ENCODE measurements around the gene DGKB. TPM values are rescaled to one million over a fixed set of nuclear protein-coding genes. Genes with fewer than 3 reads are reported as not detected.
A peak's percentile ranks its signal among the peaks of the same experiment; 100 is the strongest.

The DGKB gene
- total RNA-seq (1 to 10 TPM in 1 of 7 donors, under 1 TPM in 4, not detected in 2; under 0.01 to 1.3 (median 0.28) TPM), polyA plus RNA-seq (under 1 TPM; 0.18 to 0.77 TPM)
- long read RNA-seq, donor 1, result 0 reads
- long read RNA-seq, donor 2, result 0 reads
- long read RNA-seq, donor 3, result 0 reads

- H3K27ac ChIP-seq, result no peak within 1 kb of the TSS
- intact Hi-C loops (cut with DNase I), result no loop called here
- peak within 1 kb of the TSS; percentile 35 for H3K4me3 ChIP-seq
- WGBS, 3 donors, result 0 to 1% (median 1%) methylated on average over 16 of the region's 16 CpGs
- H3K27me3 ChIP-seq, result no peaks in the 10 kb centered on the region
- TF ChIP-seq EP300 (IDR thresholded peaks at IDR 0.05) (no peak), POLR2A (IDR thresholded peaks at IDR 0.05) (no peak)
- TF ChIP-seq, protein P1, sequence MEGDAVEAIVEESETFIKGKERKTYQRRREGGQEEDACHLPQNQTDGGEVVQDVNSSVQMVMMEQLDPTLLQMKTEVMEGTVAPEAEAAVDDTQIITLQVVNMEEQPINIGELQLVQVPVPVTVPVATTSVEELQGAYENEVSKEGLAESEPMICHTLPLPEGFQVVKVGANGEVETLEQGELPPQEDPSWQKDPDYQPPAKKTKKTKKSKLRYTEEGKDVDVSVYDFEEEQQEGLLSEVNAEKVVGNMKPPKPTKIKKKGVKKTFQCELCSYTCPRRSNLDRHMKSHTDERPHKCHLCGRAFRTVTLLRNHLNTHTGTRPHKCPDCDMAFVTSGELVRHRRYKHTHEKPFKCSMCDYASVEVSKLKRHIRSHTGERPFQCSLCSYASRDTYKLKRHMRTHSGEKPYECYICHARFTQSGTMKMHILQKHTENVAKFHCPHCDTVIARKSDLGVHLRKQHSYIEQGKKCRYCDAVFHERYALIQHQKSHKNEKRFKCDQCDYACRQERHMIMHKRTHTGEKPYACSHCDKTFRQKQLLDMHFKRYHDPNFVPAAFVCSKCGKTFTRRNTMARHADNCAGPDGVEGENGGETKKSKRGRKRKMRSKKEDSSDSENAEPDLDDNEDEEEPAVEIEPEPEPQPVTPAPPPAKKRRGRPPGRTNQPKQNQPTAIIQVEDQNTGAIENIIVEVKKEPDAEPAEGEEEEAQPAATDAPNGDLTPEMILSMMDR (IDR thresholded peaks at IDR 0.05), result no peak
- DNase-seq, result peak in 1 of 5 donors; percentile 15
- no peaks in the 10 kb centered on the region for H3K4me1 ChIP-seq (ENCODE audit: insufficient read depth)
- no peaks in the 10 kb centered on the region for H3K9me3 ChIP-seq
- H3K36me3 ChIP-seq, result no peaks in the 10 kb centered on the region
Measured at GRCh38 chr7:14902589-14903067, at the start of gene DGKB. TSS of gene DGKB (minus strand) at chr7:14902751.

GRCh38 chr7:14950013-14950412 lies 47.5 kb upstream of the DGKB start:
- DNase-seq, result no peak
- WGBS, 3 donors, result 81 to 94% (median 92%) methylated on average over 4 of the region's 4 CpGs
- no peaks in the 10 kb centered on the region for H3K9me3 ChIP-seq
- no peak overlapping the region for H3K27ac ChIP-seq
- no peaks in the 10 kb centered on the region for H3K27me3 ChIP-seq
- TF ChIP-seq EP300 (IDR thresholded peaks at IDR 0.05), result no peak
- TF ChIP-seq, protein P1 (IDR thresholded peaks at IDR 0.05), result no peak
- no peak for TF ChIP-seq POLR2A (IDR thresholded peaks at IDR 0.05)
- H3K36me3 ChIP-seq, result no peaks in the 10 kb centered on the region
- H3K4me1 ChIP-seq (ENCODE audit: insufficient read depth), result no peaks in the 10 kb centered on the region
- no peak overlapping the region for H3K4me3 ChIP-seq
- intact Hi-C loops (cut with DNase I), result no loop called here

- no peak overlapping the region for H3K27ac ChIP-seq
- intact Hi-C loops (cut with DNase I), result no loop called here
- WGBS, 3 donors, result 50 to 62% (median 61%) methylated on average over 1 of the region's 1 CpG
- no peaks in the 10 kb centered on the region for H3K36me3 ChIP-seq
- no peak overlapping the region for H3K4me3 ChIP-seq
- DNase-seq, result no peak
- no peaks in the 10 kb centered on the region for H3K4me1 ChIP-seq (ENCODE audit: insufficient read depth)
- no peaks in the 10 kb centered on the region for H3K9me3 ChIP-seq
- no peaks in the 10 kb centered on the region for H3K27me3 ChIP-seq
- TF ChIP-seq, protein P1 (IDR thresholded peaks at IDR 0.05), result no peak
- no peak for TF ChIP-seq POLR2A (IDR thresholded peaks at IDR 0.05)
Measured at GRCh38 chr7:14938181-14938580, 35.6 kb upstream of the DGKB start.

DNA sequence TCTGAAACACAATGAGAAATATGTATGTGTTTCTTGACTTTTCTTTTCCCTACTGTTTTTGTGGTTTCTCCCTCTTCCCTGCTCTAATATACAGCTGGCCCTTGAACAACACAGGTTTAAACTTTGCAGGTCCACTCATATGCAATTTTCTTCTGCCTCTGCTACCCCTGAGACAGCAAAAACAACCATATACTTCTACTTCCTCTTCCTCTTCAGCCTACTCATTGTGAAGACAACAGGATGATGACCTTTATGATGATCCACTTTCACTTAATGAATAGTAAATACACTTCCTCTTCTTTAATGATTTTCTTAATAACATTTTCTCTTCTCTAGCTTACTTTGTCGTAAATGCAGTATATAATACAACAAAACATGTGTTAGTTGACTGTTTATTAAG lies 35.0 kb upstream of the DGKB start:
- no peaks in the 10 kb centered on the region for H3K4me1 ChIP-seq (ENCODE audit: insufficient read depth)
- intact Hi-C loops (cut with DNase I), result no loop called here
- no peak for DNase-seq
- no peaks in the 10 kb centered on the region for H3K9me3 ChIP-seq
- 78 to 89% (median 82%) methylated on average over 1 of the region's 1 CpG for WGBS, 3 donors
- H3K4me3 ChIP-seq, result no peak overlapping the region
- no peaks in the 10 kb centered on the region for H3K27me3 ChIP-seq
- no peak for TF ChIP-seq POLR2A (IDR thresholded peaks at IDR 0.05)
- TF ChIP-seq EP300 (IDR thresholded peaks at IDR 0.05), result no peak
- TF ChIP-seq, protein P1 (IDR thresholded peaks at IDR 0.05), result no peak
- no peaks in the 10 kb centered on the region for H3K36me3 ChIP-seq
- H3K27ac ChIP-seq, result no peak overlapping the region

Measured in ovary (tissue), 10 donors.